Brain microvascular endothelial cell (primary cell): ENCODE data around the gene LDB3.

ENCODE experiments used
- DNase-seq: peaks from one replicate; pipeline ENCODE4 v3.0.0-alpha.2; 2020
- H3K27ac ChIP-seq: fragments of 250-450 bp; sonication (Bioruptor Pico); 2 replicates; pipeline ENCODE4 v1.5.1; 2020; ENCODE audit warnings: mild to moderate bottlenecking, moderate library complexity
- H3K27me3 ChIP-seq: fragments of 250-450 bp; sonication (Bioruptor Pico); replicated peaks from 2 replicates; pipeline ENCODE4 v1.5.1; 2020; ENCODE audit warnings: mild to moderate bottlenecking
- H3K36me3 ChIP-seq: fragments of 250-450 bp; sonication (Bioruptor Pico); replicated peaks from 2 replicates; pipeline ENCODE4 v1.5.1; 2020; ENCODE audit warnings: mild to moderate bottlenecking
- H3K4me3 ChIP-seq: 2 replicates; pipeline ENCODE4 v1.5.1; 2011; ENCODE audit warnings: low read depth, mild to moderate bottlenecking, control low read depth, low read length, moderate library complexity
- CTCF ChIP-seq: IDR thresholded peaks from 2 replicates; pipeline ENCODE4 v1.5.1; 2011; ENCODE audit warnings: low read depth, mild to moderate bottlenecking, moderate library complexity, low read length, control low read depth, inconsistent platforms; ENCODE audit errors: missing control alignments
- in situ Hi-C: cut with HindIII; loops from 2 replicates; pipeline ENCODE4 v1.10.0; 2017; ENCODE audit warnings: low sequenced_read_pairs, low pct_ligation_motif_present

The LDB3 gene

DNA sequence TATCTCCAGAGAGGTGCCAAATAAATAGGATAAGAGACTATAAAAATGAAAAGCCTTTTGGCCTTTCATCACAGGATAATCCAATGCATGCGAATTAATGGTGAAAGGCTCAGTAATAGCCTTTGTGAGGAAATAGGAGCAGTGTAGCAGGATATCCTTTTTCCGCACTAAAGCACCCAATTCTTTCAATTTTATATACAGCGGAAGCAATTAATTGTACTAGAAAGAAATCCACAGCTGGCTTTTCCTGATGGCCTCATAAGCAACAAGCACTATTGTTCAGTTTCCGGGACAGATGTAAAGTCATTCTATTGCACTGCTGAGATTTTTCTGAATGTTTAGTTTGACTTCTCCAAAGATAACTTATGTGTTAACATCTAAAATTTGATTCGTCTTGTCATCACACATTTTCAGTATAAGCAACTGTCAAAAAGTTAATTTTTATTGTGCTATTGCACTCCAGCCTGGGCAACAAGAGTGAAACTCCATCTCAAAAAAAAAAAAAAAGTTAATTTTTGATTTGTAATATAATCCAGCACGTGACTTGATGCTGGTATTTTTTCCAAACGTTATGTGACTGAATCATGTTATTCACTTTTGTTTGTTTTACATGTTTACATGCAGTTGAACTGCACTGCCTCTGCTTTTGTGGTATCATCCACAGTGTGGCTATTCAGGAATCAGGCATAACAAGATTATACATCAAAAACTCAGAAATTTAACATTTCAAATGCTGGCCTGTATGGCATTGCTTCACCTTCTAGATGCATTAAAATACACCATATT, 79.7 kb downstream of the LDB3 start:
- in situ Hi-C loops = no loop called here
- Histone ChIP-seq H3K27ac (no peak overlapping the region), H3K4me3 (no peak overlapping the region), H3K27me3 (no peaks in the 10 kb centered on the region), H3K36me3 (no peaks in the 10 kb centered on the region)
- no peak for DNase-seq
- no peak for TF ChIP-seq CTCF

DNA sequence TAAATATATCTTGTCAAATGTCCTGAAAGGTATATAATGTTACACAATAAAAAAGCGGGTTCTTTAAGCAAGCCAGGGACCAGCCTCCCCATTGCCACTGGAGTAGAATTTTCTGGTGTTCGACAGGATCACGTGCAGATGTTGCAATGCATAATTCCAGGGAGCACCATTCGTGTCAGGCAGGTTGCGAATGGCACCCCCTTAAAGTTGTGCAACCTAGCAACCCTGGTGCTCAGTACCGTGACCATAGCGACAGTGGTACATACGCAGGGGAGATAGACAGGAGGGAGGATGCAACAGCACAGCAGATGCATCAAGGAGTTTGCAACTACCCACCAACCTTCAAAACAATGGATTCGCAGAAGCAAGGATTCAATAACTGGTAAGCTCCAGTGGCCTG, 81.5 kb downstream of the LDB3 start:
- in situ Hi-C loops = no loop called here

GRCh38 chr10:86751477-86751876, 83.2 kb downstream of the LDB3 start:
- no peak for TF ChIP-seq CTCF
- Histone ChIP-seq H3K27ac (no peak overlapping the region), H3K36me3 (no peaks in the 10 kb centered on the region), H3K27me3 (no peaks in the 10 kb centered on the region), H3K4me3 (no peak overlapping the region)
- DNase-seq = no peak
- in situ Hi-C loops = no loop called here

More for the DNA sequence above, 81.5 kb downstream of the LDB3 start:
- Histone ChIP-seq H3K27me3 (no peaks in the 10 kb centered on the region), H3K27ac (no peak overlapping the region), H3K36me3 (no peaks in the 10 kb centered on the region), H3K4me3 (no peak overlapping the region)
- no peak for DNase-seq
- TF ChIP-seq CTCF = no peak

- no peak overlapping the region for H3K27ac ChIP-seq
- no peak overlapping the region for H3K4me3 ChIP-seq
- TF ChIP-seq CTCF = no peak
- no peaks in the 10 kb centered on the region for H3K36me3 ChIP-seq
- in situ Hi-C loops = no loop called here
- no peaks in the 10 kb centered on the region for H3K27me3 ChIP-seq
- DNase-seq = no peak
Measured at GRCh38 chr10:86752311-86752710, 84.0 kb downstream of the LDB3 start.

GRCh38 chr10:86753051-86753450, 84.7 kb downstream of the LDB3 start:
- no peak for TF ChIP-seq CTCF
- Histone ChIP-seq H3K27ac (no peak overlapping the region), H3K36me3 (no peaks in the 10 kb centered on the region), H3K27me3 (no peaks in the 10 kb centered on the region), H3K4me3 (no peak overlapping the region)
- DNase-seq = no peak
- in situ Hi-C loops = no loop called here
